ENCODE measurements around the gene APOBEC3B.

GRCh38 chr22:38984224-38984623, 2.1 kb downstream of the APOBEC3B start:
- TF ChIP-seq EZH2phosphoT487 (IDR thresholded peaks at IDR 0.05; ENCODE audit: borderline replicate concordance, low read depth, low read length) (no peak), CTCF (conservative IDR thresholded peaks at IDR 0.05; ENCODE audit: low read length) (no peak)

All from OCI-LY7 (cell line).